ENCODE data around the gene SLC6A18.

The SLC6A18 gene

GRCh38 chr5:1243487-1244130, 18.4 kb downstream of the SLC6A18 start:
- DNase-seq (ENCODE audit: low spot score), result no peak
- in situ Hi-C loops (cut with MboI; ENCODE audit: low pct_unique_long_range_greater_than_20kb, low sequenced_read_pairs, unreplicated experiment), result no loop called here
- TF ChIP-seq CTCF (IDR thresholded peaks at IDR 0.05; ENCODE audit: extremely low read depth, insufficient read depth, missing control alignments), result no peak

- in situ Hi-C loops (cut with MboI; ENCODE audit: low pct_unique_long_range_greater_than_20kb, low sequenced_read_pairs, unreplicated experiment), result no loop called here
- TF ChIP-seq CTCF (IDR thresholded peaks at IDR 0.05; ENCODE audit: extremely low read depth, insufficient read depth, missing control alignments), result no peak
- no peak for DNase-seq (ENCODE audit: low spot score)
Observed at GRCh38 chr5:1244255-1244654, 19.1 kb downstream of the SLC6A18 start.

- in situ Hi-C loops (cut with MboI; ENCODE audit: low pct_unique_long_range_greater_than_20kb, low sequenced_read_pairs, unreplicated experiment), result no loop called here
- no peak for TF ChIP-seq CTCF (IDR thresholded peaks at IDR 0.05; ENCODE audit: extremely low read depth, insufficient read depth, missing control alignments)
- no peak for DNase-seq (ENCODE audit: low spot score)
Observed at GRCh38 chr5:1244976-1245375, 19.8 kb downstream of the SLC6A18 start.

GRCh38 chr5:1245905-1246576, 20.9 kb downstream of the SLC6A18 start:
- no peak for TF ChIP-seq CTCF (IDR thresholded peaks at IDR 0.05; ENCODE audit: extremely low read depth, insufficient read depth, missing control alignments)
- in situ Hi-C loops (cut with MboI; ENCODE audit: low pct_unique_long_range_greater_than_20kb, low sequenced_read_pairs, unreplicated experiment), result no loop called here
- no peak for DNase-seq (ENCODE audit: low spot score)

GRCh38 chr5:1246711-1247431, 21.7 kb downstream of the SLC6A18 start:
- no peak for TF ChIP-seq CTCF (IDR thresholded peaks at IDR 0.05; ENCODE audit: extremely low read depth, insufficient read depth, missing control alignments)

GRCh38 chr5:1247811-1248210, 22.6 kb downstream of the SLC6A18 start:
- DNase-seq (ENCODE audit: low spot score), result no peak
- no peak for TF ChIP-seq CTCF (IDR thresholded peaks at IDR 0.05; ENCODE audit: extremely low read depth, insufficient read depth, missing control alignments)
- in situ Hi-C loops (cut with MboI; ENCODE audit: low pct_unique_long_range_greater_than_20kb, low sequenced_read_pairs, unreplicated experiment), result no loop called here

More at GRCh38 chr5:1246711-1247431, 21.7 kb downstream of the SLC6A18 start:
- DNase-seq (ENCODE audit: low spot score), result peak; percentile 74
- in situ Hi-C loops (cut with MboI; ENCODE audit: low pct_unique_long_range_greater_than_20kb, low sequenced_read_pairs, unreplicated experiment), result no loop called here
